Measurements from ENCODE around the gene PDZRN3.

The PDZRN3 gene

GRCh38 chr3:73549051-73549600, 75.6 kb downstream of the PDZRN3 start:
- no peak for DNase-seq (ENCODE audit: extremely low read depth, low read depth)
- H3K4me3 ChIP-seq (replicated peaks; ENCODE audit: low read depth, low read length) = no peak overlapping the region
- TF ChIP-seq CTCF (IDR thresholded peaks at IDR 0.05; ENCODE audit: low read depth, low read length, missing control alignments) = no peak

GRCh38 chr3:73548436-73548835, 76.3 kb downstream of the PDZRN3 start:
- H3K4me3 ChIP-seq (replicated peaks; ENCODE audit: low read depth, low read length) = no peak overlapping the region
- TF ChIP-seq CTCF (IDR thresholded peaks at IDR 0.05; ENCODE audit: low read depth, low read length, missing control alignments) = no peak

GRCh38 chr3:73547427-73548248, 77.1 kb downstream of the PDZRN3 start:
- H3K4me3 ChIP-seq (replicated peaks; ENCODE audit: low read depth, low read length) = peak overlapping the region; percentile 1
- no peak for TF ChIP-seq CTCF (IDR thresholded peaks at IDR 0.05; ENCODE audit: low read depth, low read length, missing control alignments)
- DNase-seq (ENCODE audit: extremely low read depth, low read depth) = peak; percentile 86

More at GRCh38 chr3:73548436-73548835, 76.3 kb downstream of the PDZRN3 start:
- DNase-seq (ENCODE audit: extremely low read depth, low read depth) = no peak

GRCh38 chr3:73546961-73547360, 77.8 kb downstream of the PDZRN3 start:
- peak; percentile 59 for DNase-seq (ENCODE audit: extremely low read depth, low read depth)
- TF ChIP-seq CTCF (IDR thresholded peaks at IDR 0.05; ENCODE audit: low read depth, low read length, missing control alignments) = no peak
- peak overlapping the region; percentile 1; the same call in 1 of the 2 replicates for H3K4me3 ChIP-seq (replicated peaks; ENCODE audit: low read depth, low read length)

- no peak for DNase-seq (ENCODE audit: extremely low read depth, low read depth)
- no peak overlapping the region for H3K4me3 ChIP-seq (replicated peaks; ENCODE audit: low read depth, low read length)
- TF ChIP-seq CTCF (IDR thresholded peaks at IDR 0.05; ENCODE audit: low read depth, low read length, missing control alignments) = no peak
These were observed 81.3 kb downstream of the PDZRN3 start for GRCh38 chr3:73543412-73543811.

- no peak for TF ChIP-seq CTCF (IDR thresholded peaks at IDR 0.05; ENCODE audit: low read depth, low read length, missing control alignments)
- no peak overlapping the region for H3K4me3 ChIP-seq (replicated peaks; ENCODE audit: low read depth, low read length)
- no peak for DNase-seq (ENCODE audit: extremely low read depth, low read depth)
These were observed 82.6 kb downstream of the PDZRN3 start for GRCh38 chr3:73542136-73542535.

Measured in HFF-Myc (cell line).